ENCODE results near the gene ERCC6L2. TPM values are rescaled to one million over a fixed set of nuclear protein-coding genes. Genes with fewer than 3 reads are reported as not detected.

The ERCC6L2 gene
- total and polyA plus RNA-seq, 10 of the 15 experiments (the other 5 are each of a cell fraction or from before 2014, with no cell fraction given) = 8.1 to 45.0 (median 22.6) TPM

DNA sequence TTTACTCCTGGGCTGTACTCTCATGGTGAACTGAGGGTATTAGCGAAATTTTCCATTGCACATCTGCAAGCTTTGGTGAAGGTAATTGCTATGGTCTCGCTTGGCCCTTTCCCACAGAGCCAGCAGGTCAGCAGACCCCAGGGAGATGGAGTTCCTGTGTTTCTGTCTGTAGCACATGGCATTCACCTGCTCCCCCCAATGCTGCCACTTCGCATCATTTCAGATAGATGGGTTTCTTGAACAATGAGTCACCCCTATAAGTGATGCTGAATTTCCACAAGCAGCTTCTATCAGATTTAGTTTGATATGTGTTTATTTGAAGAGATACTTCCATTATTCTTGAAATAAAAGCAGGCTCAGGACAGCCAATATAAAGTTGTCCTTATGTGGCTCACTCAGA, 117.8 kb downstream of the ERCC6L2 start:
- TF ChIP-seq MXI1 (IDR thresholded peaks at IDR 0.05; ENCODE audit: low read depth, low read length) = no peak
- TF ChIP-seq IRF5 (IDR thresholded peaks at IDR 0.05; ENCODE audit: borderline replicate concordance) = no peak
- no peak for TF ChIP-seq POLR2AphosphoS5 (IDR thresholded peaks at IDR 0.05; ENCODE audit: low read length)
- TF ChIP-seq, protein P1, sequence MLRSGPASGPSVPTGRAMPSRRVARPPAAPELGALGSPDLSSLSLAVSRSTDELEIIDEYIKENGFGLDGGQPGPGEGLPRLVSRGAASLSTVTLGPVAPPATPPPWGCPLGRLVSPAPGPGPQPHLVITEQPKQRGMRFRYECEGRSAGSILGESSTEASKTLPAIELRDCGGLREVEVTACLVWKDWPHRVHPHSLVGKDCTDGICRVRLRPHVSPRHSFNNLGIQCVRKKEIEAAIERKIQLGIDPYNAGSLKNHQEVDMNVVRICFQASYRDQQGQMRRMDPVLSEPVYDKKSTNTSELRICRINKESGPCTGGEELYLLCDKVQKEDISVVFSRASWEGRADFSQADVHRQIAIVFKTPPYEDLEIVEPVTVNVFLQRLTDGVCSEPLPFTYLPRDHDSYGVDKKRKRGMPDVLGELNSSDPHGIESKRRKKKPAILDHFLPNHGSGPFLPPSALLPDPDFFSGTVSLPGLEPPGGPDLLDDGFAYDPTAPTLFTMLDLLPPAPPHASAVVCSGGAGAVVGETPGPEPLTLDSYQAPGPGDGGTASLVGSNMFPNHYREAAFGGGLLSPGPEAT (IDR thresholded peaks at IDR 0.05; ENCODE audit: low read depth) = no peak
- TF ChIP-seq SREBF2 (IDR thresholded peaks at IDR 0.05; ENCODE audit: low read length) = no peak
- no peak for TF ChIP-seq E2F8 (IDR thresholded peaks at IDR 0.05; ENCODE audit: low read depth, partially characterized antibody)
- no peak for TF ChIP-seq NBN (IDR thresholded peaks at IDR 0.05)
- no peak for TF ChIP-seq POU2F2 (IDR thresholded peaks at IDR 0.05; ENCODE audit: borderline replicate concordance, low read depth, low read length)
- TF ChIP-seq E4F1 (IDR thresholded peaks at IDR 0.05; ENCODE audit: borderline replicate concordance, partially characterized antibody) = no peak
- no peak for TF ChIP-seq EED (IDR thresholded peaks at IDR 0.05; ENCODE audit: low read depth)
- TF ChIP-seq KLF5 (IDR thresholded peaks at IDR 0.05; ENCODE audit: partially characterized antibody) = no peak
- ChIA-PET SMC1A (ENCODE audit: uncharacterized antibody, unreplicated experiment) (interaction anchor here (0.9 to 1.3 kb wide), 2 partner anchors 10 to 16 kb away, joined by 3 read pairs; no protein-coding TSS in a partner anchor), CTCF (no interaction called here), RAD21 (ENCODE audit: unreplicated experiment) (no interaction called here), POLR2A (no interaction called here)
- no peaks in the 10 kb centered on the region; a peak in 1 of 4 replicates for H3K36me3 ChIP-seq (ENCODE audit: control insufficient read depth in 2 of 2, insufficient read depth in 2 of 2, low read length in 1 of 2)
- no peaks in the 10 kb centered on the region for H3K9me3 ChIP-seq (replicated peaks; ENCODE audit: control insufficient read depth, insufficient read depth, low read length)
- H3K4me2 ChIP-seq (ENCODE audit: control insufficient read depth, insufficient read depth) = no peak overlapping the region
- BruUV-seq (replicated peaks) = no TSS peak
- intact Hi-C loops (cut with micrococcal nuclease; ENCODE audit: unreplicated experiment) (no loop called here), in situ Hi-C loops (cut with MboI) (no loop called here)
- no peak for DNase-seq (ENCODE audit: low read depth, low spot score)
- H3K4me1 ChIP-seq (ENCODE audit: control insufficient read depth, insufficient read depth, low read length) = no peaks in the 10 kb centered on the region
- no peak for FAIRE-seq
- no peaks in the 10 kb centered on the region for H3K79me2 ChIP-seq (ENCODE audit: control insufficient read depth, insufficient read depth, low read length)
- no peak overlapping the region for H3K4me3 ChIP-seq
- ATAC-seq = no peak
- 96% methylated on average over 3 of the region's 3 CpGs for WGBS (ENCODE audit: insufficient coverage, insufficient replicate concordance, low lambda C conversion rate, missing lambda C conversion rate)
- H3K27me3 ChIP-seq (replicated peaks in 1 of 2; ENCODE audit: control insufficient read depth in 2 of 2, insufficient read depth in 2 of 2, low read length in 1 of 2) = no peaks in the 10 kb centered on the region
- no peaks in the 10 kb centered on the region for H4K20me1 ChIP-seq (ENCODE audit: control insufficient read depth, insufficient read depth)
- no peak overlapping the region for H3K27ac ChIP-seq (ENCODE audit: control insufficient read depth, insufficient read depth)
- H3K9ac ChIP-seq (ENCODE audit: control insufficient read depth, insufficient read depth, low read length) = no peak overlapping the region
- no peak overlapping the region for H2AFZ ChIP-seq (ENCODE audit: control insufficient read depth, low read depth, low read length)

Measured in GM12878 (cell line).